GM19395 (cell line): ENCODE data around the gene TRIM9.

Experiments used
- ATAC-seq: cut with Tn5 transposase; IDR thresholded peaks from one replicate; pipeline ENCODE4 v1.9.1; 2021; ENCODE audit warnings: mild to moderate bottlenecking, moderate library complexity; ENCODE audit not compliant: unreplicated experiment

Gene TRIM9

GRCh38 chr14:51093371-51094281, 1.3 kb downstream of the TRIM9 start:
- ATAC-seq, result no peak

GRCh38 chr14:51092965-51093364, 1.9 kb downstream of the TRIM9 start:
- ATAC-seq, result no peak

DNA sequence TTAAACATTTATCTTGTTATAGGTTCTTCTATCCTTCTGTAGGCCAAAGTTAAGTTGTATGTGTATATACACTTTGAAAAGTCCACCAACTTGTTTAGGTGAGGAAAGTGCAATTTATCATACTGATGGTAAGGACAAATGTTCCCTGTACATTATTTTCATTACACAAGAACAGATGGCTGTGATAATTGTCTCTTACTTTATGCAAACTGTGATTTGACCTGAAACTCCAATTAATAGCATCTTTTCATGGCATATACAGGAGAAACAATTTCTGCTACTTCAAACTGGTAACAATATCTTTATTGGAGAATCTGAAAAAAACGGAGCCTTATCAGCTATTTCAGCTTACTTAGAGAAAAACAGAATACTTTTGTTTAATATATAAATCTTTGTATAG, 5.6 kb downstream of the TRIM9 start:
- ATAC-seq, result no peak

DNA sequence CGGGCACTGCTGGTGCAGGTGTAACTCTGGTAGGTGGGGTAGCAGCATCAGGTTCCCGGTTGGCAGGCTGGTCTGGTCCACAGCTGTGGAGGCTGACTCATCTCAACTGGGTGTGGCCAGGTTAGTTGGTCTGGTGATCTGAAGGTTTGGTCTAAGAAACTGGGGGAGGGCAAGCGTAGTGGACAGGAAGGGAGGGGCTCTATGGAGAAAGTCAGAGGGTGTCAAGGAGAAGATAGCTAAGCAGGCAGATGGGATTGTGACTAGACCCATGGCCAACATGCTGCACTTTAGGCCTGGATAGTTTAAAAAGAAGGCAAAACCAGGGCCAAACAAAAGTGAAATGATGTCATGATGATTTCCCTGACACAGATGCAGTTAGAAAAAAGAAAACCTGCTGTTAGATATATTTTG, 7.9 kb downstream of the TRIM9 start:
- ATAC-seq, result no peak

DNA sequence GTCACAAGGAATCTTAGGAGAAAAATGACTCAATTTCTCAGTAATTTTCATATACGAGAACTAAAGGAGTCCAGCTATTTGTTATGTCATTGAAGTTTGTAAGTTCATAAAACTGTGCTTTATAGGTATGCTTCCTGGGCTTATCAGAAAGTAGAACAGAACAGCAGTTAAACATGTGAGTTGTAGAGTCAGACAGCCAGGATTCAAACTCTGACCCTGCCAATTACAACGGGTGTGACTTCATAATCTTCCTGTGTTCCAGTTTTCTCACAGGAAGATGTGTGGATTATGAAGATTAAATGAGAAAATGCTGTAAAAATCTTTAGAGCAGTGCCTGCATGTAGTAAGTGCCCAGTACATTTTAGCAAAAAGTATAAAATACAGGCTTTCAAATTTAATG, 8.9 kb downstream of the TRIM9 start:
- ATAC-seq, result no peak

- no peak for ATAC-seq
These were observed 9.9 kb downstream of the TRIM9 start for GRCh38 chr14:51084962-51085361.

DNA sequence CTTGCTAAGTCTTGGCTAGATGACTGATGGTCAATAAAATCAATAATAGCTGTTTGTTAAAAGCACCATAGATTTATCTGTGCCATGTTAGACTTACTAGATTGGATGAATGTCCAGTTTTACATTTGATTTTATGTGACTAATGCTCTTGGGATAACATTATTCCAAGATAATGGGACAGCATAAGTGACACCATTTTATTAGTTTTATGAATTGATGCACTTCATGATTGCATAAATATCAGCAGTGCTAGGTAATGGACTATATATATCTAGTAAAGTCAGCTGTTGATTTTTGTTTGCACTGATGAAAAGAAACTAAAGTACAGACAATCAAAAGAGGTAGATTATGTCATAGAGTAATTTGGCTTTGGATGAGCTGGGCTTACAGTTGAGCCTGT, 10.4 kb downstream of the TRIM9 start:
- ATAC-seq, result no peak

GRCh38 chr14:51082349-51082748, 12.6 kb downstream of the TRIM9 start:
- ATAC-seq, result no peak

- no peak for ATAC-seq
These were observed 13.2 kb downstream of the TRIM9 start for GRCh38 chr14:51081712-51082111.

DNA sequence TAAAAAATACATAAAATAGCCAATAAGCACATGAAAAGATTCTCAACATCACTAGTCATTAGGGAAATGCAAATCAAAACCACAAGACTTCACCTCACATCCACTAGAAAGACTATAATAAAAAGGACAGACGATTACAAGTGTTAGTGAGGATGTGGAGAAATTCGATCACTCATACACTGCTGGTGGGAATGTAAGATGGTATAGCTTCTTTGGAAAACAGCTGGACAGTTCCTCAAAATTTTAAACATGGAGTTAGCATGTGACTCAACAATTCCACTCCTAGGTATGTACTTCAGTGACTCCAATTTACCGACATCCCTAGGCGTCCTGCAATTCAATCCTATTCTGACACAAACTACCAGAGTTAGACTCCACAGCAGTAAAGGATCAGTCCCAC, 13.7 kb downstream of the TRIM9 start:
- ATAC-seq, result no peak

GRCh38 chr14:51080645-51081044, 14.3 kb downstream of the TRIM9 start:
- no peak for ATAC-seq

DNA sequence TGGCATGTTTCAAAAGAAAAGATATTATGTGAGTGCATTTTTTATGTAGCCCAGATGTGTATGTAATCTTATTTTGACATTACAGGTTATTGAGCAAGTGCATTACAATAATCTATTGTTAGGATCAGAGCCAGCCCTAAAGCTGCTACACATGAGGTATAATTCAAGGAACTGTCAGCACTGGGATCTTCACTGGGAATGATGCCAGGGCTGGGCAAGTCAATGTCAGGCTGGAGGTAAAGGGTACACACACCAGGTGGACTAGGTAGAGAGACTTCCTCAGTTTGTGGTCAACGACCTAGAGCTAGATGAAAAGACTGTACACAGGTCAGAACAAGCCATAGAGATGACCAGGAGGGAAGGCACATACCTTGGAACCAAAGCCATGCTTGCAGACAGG, 15.4 kb downstream of the TRIM9 start:
- no peak for ATAC-seq

GRCh38 chr14:51079085-51079484, 15.8 kb downstream of the TRIM9 start:
- no peak for ATAC-seq

DNA sequence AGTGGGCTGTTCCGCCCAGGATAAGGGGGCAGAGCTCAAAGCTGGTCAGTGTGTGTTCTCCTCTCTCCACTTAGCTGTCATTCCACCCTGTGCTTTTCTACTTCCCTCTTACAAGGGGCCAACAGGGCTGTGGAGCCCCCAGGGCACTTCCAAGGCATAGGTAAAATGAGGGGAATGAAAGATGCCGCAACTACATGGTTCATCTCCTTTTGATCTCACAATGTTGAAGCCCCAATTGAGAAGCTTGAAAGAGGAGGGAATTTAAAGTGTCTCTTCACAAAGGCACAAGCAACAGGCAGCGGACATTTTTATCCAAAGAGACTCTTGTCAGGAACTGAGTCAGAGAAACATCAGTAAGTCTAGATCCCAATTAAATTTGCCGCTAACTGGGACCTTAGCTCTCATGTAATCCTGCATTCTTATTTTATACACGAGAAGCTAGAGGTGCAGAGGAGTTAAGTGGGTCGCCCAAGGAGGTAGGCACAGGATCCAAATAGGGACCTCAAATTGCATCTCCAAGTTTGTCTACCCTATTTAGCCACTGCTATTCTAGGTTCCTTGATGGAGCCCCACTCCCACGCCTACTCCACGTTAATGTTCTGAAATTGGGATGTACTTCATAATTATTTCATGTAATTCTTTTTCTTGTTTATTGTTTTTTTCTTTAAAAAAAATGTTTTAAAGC, 20.1 kb downstream of the TRIM9 start:
- no peak for ATAC-seq

- no peak for ATAC-seq
These were observed 21.2 kb downstream of the TRIM9 start for GRCh38 chr14:51073731-51074130.

DNA sequence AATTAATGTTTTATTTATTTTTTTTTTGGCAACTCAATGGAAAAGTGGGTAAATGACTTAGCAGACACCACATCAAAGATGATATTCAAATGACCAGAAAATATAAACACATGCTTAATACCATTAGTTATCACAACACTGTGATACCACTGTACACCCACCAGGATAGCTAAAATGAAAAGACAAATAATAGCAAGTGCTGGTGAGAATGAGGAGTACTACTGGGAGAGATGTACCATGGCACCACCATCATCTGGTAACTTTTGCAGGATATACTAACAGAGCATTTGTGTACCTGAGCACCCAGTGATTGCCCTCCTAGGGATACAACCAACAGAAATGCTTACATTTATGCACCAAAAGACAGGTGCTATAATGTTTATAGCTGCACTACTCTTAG, 21.9 kb downstream of the TRIM9 start:
- ATAC-seq, result no peak

DNA sequence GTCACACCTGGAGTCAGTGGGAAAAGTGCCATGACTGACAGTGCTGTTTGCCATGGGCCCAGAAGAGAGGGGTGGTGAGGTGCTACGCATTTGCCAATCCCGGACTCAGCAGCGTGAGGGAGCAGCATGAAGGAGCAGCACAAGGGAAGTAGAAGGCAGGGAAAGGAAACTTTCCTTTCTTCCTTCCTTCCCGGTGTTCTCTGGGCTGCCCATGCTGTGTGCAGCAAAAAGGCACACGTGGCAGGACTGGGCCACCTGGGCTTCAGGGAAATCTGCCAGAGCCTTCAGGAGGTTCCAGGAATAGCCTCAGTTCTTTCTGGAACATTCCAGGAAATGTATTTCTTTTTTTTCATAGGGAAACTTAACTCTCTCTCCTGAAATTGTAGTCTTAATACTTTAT, 23.0 kb downstream of the TRIM9 start:
- ATAC-seq, result no peak

GRCh38 chr14:51070726-51071125, 24.2 kb downstream of the TRIM9 start:
- no peak for ATAC-seq

DNA sequence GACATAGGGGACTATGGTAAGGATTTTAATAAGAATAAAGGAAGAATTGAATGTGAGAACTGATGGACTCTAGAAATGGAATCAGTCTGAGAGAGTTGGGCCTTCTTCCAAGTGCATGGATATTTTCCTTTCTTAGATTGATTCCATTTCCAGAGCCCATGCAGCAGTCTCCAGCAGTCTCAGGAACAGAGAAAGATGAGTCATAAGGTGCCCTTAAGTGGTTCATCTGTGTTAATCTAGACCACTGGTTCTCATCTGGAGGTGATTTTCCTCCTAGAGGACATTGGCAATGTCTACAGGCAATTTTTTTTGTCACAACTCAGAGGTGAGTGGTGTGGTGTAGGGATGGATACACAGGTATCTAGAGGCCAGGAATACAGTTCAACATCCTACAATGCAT, 25.9 kb downstream of the TRIM9 start:
- ATAC-seq, result no peak

- no peak for ATAC-seq
These were observed 26.6 kb downstream of the TRIM9 start for GRCh38 chr14:51068268-51068667.

DNA sequence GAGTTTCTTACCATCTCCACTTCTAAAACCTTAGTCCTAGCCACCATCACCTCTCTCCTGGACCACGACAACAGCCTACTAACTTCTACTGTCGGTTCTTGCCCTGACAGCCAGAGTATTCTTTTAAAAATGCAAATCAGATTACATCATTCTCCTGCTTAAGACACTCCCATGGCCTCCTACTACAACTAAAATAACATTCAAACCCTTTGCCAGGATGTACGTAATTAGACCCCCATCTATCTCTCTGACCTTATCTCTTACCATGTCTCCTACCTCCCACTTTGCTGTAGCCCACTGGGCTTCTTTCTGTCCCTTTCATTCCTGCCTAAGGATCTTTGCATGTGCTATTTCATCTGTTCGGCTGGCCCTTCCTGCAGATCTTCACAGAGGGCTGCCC, 27.6 kb downstream of the TRIM9 start:
- ATAC-seq, result no peak

DNA sequence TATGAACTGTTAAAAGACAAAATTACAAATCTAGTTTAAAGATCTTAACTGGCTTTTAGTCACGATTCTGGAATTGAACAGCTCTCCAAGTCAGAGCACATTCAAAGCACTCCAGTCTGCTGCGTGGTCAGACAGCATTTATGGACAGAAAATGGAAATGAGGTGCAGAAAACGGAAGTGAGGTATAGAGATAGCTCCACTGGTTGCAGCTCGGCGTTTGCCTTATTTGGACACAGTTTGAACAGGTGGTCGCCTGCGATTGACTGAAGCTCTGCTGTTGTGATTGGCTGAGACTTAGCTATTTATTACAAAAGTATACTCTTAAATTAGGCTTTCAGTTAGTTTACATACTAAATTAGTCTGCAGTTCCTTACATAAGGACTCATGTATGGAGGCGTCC, 28.3 kb downstream of the TRIM9 start:
- ATAC-seq, result no peak
